Measurements from ENCODE around the gene USH1G.

USH1G gene

DNA sequence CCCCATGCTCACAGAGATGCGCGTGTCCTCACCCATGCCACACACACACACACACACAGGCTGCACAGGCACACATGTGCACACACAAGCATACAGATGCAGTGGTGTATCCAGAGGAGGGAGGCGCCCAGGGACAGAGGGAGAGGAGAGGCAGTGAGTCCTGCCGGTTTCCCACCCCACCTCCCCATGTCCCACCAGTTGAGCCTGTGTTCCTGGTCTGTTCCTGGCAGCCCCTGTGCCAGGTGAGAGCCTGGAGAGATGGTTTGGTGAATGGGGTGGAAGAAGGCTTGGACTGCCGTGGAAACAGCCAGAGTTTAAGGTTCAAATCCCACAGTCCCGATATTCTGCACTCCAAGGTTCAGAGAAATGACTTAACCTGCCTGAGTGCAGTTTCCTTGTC is 19.4 kb downstream of the USH1G start:
- DNase-seq (ENCODE audit: low read depth, low spot score) = no peak

DNA sequence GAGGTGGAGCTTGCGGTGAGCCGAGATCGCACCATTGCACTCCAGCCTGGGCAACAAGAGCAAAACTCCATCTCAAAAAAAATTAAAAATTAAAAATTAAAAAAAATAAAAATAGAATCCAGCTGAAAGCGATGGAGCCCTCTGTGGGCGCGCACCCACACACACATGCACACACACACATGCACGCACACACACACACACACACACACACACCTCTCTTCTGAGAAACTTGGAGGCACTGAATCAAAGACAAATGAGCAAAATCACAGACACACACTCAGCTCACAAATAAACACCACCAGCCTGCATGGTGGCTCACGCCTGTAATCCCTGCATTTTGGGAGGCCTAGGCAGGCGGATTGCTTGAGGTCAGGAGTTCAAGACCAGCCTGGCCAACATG is 20.0 kb downstream of the USH1G start:
- DNase-seq (ENCODE audit: low read depth, low spot score) = no peak

DNA sequence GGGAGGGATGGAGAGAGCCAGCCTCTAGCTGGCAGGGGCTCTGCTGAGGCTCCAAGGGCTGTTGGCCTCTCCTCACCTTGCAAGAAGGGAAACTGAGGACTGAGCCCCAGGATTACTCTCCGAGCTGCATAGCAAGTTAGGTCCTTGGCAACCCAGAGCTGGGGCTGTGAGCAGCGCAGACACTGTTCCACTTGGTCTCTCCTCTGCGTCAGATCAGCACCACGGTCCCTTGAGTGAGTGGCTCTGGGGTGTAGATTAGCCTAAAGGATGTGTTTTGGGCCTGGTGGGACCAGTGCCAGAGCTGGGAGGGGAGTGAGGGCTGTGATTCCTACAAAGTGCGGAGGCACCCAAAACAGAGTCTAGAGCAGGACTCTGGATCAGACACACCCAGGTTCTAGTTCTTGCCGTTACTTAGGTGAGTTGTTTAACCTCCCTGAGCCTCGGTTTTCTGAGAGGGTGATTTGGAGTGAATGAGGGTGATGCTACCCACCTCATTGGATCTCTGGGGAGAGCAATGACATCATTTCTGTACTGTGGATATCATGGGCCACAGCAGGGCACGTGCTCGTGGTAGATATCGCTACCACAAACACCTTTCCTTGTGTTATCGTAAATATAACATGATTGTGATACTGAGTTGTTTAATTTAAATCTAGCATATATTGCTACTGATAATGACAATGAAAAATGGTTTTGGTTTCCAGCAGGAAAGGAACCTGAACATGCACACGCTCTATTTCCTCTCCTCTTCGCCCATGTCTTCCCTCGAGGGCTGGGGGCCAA is 21.5 kb downstream of the USH1G start:
- no peak for DNase-seq (ENCODE audit: low read depth, low spot score)

DNA sequence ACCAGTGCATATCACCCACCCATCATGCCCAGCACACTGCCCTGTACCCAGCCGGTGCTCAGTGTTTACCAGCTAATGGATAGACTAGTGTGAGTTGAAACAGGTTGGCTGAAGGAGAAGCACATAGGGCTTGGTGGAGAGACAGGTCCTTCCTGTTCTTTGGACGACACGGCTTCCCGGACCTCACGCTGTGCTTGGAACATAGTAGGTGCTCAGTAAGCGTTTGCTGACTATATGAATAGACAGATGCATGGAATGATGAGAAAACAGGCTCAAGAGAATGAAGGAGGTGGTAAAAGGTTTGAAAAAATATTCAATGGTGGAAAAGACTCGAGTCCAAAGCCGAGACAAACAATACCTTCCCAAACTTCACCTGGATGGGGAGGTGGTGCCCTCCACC is 22.8 kb downstream of the USH1G start:
- no peak for DNase-seq (ENCODE audit: low read depth, low spot score)

DNA sequence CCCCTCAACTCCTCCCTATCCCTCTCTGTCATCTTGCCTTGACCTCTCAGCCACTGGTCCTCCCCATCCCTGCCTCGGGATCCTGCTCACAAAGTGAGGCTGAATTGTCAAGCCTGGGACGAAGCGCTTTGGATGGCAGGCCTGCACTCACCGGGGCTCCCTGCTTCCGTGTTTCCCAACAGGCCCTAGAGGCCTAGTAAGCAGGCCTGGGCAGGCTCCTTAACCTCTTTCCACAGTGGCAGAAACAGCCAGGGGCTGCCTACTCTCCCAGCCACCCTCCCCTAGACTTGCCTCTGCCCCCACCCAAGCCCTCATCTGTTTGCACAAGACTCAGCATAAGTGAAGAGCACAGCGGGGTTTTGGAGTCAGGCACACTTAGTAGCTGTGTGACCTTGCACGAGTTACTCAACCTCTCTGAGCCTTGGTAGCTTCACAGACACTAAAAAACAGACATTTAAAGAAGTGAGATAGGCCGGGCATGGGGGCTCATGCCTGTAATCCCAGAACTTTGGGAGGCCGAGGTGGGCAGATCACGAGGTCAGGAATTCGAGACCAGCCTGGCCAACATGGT is 24.6 kb downstream of the USH1G start:
- DNase-seq (ENCODE audit: low read depth, low spot score) = no peak

DNA sequence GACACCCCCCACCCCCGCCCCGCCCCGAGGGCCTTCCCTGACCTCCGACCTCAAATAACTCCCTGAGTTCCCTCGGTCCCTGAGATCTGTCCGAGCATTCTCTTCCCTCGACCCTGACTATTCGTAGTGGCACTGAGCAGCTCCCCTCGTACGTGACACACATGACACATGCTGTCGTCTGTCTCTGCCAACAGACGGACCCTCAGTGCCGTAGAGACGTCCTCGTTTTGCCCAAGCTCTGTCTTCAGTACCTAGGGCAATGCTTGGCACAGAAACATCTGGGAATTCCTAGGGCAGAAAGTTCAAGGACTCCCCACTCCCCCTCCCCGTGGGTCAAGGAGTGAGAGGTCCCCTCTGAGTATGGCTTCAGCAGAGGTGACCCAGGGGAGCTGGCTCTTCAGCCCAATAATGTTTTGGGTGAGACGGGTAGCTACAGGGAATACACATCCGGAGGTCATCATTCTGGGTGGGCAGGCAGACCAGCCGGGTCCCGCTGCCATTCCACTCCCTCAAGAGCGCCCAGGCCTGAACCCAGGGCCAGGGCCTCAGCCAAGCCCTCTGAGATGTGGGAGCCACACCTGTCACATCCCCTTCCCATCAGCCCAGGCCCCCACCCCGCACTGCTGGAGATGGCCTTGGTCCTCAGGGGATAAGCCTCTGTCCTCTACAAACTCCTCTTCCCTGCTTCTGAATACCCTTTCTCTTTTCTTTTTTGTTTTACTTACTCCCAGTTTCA is 29.0 kb downstream of the USH1G start:
- DNase-seq (ENCODE audit: low read depth, low spot score) = no peak

DNA sequence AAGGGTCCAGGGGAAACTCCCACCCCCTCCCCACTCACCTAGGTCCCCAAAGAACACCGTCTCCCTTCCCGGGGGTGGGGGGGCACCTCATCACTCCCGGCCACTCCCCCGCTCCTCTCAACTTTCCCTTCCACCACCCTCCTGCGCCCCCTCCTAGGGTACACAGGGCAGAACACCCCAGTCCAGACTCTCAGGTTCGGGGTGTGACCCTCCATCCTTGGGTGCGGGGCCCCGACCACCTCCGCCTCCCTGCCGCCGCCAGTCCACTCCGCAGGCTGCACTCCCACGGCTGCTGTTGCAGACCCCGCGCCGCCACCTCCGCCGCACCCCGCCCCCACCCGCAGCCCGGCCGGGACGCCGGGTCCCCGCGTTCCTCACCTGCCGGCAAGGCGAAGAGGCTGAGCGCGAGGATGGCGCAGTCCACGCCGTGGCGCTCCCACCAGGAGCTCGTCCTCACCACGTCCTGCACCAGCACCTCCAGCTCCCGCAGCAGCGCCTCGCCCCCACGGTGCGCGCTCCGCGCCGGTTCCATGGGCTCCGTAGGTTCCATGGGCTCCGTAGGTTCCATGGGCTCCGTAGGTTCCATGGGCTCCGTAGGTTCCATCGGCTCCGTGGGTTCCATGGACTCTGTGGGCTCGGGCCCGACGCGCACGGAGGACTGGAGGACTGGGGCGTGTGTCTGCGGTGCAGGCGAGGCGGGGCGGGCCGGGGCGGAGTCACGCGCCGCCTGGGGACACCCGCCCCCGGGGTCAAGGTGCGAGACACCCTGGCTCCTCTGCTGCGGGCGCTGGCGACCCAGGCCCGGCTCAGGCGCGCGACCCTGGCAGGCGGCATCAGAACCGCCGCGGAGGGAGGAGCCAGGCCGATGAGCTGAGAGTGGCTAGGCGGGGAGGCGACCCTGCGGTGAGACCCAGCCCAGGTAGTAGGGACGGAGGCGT is 29.8 kb downstream of the USH1G start, which contains the start of gene FADS6:
TSS of gene FADS6 (minus strand) at position 660 of the 938 bp plus-strand sequence. CDS start at position 622, 38 bp downstream.
- no peak for DNase-seq (ENCODE audit: low read depth, low spot score)

DNA sequence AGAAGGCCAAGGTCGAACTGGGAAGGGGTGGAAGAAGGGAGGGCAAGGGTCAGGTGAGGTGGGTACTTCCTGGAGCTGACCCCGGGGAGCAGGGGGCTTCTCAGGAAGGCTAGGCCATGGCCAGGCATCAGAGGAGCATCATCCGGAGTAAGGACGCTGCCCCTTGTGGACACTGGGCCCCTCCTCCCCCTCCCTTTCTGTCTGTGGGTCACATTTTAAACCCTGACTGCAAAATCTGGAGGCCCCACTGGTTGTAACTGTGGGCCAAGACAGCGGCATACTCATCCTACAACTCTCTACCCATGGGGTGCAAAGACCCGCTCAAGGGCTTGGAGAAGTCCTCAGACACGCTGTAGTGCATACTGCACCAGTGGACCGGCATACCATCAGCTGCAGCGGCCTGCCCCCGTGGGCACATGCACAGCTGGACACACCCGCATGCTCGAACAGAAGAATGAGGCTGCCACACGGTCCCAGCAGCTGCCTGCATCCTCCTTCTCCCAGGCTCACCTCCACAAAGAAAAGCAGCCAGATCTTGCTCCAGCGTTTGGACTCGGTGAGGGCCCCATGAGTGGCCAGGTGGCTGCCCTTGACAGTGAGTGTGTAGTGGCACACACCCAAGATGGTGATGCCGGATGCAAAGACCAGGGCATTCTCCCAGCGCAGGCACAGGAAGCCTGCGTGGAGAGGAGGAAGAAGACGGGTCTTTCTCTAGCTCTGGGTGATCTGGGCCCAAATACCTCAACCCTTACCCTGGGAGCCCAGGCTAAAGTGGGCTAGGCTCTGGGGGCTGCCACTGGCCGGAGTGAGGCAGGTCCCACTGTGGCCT is 30.8 kb downstream of the USH1G start:
- no peak for DNase-seq (ENCODE audit: low read depth, low spot score)

DNA sequence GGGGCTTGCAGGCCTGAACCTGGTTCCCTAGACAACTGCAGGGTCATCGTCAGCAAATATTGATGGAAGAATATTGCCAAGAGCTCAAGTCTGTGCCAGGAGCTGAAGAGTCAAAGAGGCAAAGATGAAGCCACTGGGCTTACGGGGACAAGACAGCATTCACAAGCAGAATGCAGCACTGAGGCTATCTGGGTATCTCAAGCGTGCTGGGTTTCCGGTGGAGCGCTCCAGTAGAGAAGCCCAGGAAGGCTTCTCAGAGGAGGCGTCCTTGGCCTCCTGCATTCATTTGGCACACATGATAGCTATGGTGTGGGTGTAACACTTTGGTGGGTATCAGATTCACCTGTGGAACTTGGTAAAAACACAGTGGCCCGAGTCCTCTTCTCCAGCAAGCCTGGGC is 32.5 kb downstream of the USH1G start:
- DNase-seq (ENCODE audit: low read depth, low spot score) = no peak

DNA sequence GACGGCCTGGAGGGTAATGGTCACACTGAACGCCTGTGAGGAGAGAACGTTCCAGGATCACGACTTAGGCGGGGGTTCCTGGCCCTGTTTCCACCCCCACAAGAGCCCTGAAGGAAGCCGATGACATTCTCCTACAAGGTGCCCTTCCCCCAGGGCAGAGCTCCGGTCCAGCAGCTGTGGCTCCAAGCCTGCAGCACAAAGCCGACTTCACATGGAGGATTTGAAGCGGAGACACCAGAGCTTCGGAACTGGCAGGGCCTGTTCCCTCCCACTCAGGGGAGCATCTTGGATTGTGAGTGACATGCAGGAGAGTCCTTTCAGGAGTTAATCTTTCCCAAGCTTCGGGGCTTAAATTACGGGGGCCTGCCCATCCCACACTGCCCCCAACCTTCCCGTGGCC is 34.6 kb downstream of the USH1G start:
- DNase-seq (ENCODE audit: low read depth, low spot score) = no peak

DNA sequence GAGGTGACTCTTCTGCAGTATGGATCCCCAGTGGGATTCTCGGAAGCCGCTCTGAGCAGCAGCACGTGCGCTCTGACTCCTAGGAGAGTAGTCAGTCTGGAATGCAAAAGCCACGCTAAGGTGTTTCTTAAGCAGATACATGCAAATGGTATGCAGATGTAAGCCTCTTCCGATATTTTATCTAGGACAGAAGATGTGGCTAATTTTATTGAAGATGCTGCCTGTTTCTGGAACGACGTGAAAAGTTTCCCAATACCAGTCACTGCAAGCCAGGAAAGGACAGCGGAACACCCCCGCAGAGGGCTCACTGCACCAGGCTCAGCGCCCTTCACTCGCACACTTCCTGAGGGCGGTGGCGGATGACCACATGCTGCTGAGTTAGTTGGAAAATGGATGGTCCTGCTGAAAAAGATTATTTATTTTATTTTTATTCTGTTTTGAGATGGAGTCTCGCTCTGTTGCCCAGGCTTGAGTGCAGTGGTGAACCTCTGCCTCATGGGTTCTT is 39.8 kb downstream of the USH1G start:
- no peak for DNase-seq (ENCODE audit: low read depth, low spot score)

DNA sequence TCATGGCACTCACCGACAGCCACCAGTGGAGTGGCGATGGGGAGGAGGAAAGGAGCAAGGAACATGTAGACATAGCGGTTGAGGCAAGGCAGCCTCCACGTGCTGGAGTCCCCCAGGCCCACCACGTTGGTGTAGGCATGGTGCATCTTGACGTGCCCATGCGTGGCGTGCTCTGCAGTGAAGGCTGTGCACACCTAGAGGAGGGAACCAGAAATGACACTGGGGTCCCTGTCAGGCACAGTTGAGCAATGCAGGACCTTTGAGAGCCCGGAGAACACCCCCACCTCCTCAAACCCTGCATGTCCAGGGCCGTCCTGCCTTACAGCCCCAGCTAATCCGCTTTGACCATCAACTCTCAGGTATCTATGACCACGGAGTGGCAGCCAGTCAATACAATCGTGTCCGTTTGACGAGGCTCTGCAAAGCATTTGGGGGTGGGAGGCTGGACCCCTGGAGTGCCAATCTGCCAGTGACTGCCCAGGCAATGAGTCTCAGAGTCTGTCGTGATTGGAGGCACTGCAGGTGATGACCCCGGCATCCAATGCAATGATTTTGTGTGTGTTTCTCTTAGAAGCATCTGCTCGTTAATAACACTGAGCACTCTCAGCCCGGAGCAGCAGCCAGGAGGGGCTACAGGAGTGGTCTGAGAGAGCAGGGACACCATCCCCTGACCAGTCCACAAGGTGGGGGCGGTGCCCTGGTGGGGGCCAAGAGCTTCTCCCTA is 40.4 kb downstream of the USH1G start:
- no peak for DNase-seq (ENCODE audit: low read depth, low spot score)

DNA sequence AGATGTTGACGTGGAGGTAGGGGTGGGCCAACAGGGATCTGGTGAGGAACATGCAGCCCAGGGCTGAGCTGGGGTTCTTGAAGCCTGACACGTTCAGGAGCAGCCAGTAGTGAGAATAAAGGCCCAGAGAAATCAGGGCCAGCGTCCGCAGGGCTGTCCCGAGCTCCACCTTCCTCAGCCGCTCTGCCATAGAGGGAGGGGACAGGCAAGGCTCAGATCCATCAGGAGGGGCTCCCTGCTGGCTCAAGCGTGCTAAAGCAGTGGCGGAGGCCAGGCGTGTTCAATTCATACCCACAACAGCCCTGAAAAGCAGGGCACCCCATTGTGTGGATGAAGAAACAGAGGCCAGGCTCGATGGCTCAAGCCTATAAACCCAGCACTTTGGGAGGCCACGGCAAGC is 42.0 kb downstream of the USH1G start:
- no peak for DNase-seq (ENCODE audit: low read depth, low spot score)

DNA sequence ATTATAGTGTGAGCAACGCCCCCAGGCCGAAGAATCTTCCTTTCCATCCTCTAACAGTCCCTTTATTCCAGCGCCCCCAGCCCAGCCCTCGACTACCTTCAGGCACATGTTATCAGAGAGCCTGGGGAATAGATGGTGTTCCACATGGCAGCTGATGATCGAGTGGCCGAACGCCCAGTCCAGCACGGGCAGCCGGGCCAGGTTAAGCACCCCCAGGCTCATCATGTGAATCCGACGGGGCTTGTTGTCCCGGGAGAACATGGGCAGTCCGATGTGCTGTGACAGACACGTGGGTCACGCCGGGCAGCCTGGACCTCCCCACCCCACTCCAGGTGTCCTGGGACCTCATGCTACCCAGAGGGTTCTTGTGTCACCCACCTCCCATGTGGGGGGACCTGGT is 43.7 kb downstream of the USH1G start:
- no peak for DNase-seq (ENCODE audit: low read depth, low spot score)

DNA sequence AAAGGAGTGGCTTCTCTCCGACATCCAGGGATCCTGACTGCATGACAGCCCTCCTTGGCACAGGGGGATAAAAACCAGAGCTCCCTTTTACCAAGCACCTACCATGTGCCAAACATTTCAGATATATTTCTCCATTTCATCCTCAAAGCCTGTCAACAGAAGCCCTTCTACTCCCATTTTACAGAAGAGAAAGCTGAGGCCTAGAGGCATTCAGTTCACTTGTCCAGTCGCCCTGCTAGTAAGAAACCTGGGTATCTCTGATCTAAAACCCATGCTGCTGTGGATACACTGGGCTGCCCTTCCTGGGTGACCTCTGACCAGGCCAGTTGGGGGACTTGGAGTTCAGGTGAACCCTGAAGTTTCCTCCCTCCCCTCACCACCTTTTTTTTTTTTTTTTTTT is 44.4 kb downstream of the USH1G start:
- DNase-seq (ENCODE audit: low read depth, low spot score) = no peak

DNA sequence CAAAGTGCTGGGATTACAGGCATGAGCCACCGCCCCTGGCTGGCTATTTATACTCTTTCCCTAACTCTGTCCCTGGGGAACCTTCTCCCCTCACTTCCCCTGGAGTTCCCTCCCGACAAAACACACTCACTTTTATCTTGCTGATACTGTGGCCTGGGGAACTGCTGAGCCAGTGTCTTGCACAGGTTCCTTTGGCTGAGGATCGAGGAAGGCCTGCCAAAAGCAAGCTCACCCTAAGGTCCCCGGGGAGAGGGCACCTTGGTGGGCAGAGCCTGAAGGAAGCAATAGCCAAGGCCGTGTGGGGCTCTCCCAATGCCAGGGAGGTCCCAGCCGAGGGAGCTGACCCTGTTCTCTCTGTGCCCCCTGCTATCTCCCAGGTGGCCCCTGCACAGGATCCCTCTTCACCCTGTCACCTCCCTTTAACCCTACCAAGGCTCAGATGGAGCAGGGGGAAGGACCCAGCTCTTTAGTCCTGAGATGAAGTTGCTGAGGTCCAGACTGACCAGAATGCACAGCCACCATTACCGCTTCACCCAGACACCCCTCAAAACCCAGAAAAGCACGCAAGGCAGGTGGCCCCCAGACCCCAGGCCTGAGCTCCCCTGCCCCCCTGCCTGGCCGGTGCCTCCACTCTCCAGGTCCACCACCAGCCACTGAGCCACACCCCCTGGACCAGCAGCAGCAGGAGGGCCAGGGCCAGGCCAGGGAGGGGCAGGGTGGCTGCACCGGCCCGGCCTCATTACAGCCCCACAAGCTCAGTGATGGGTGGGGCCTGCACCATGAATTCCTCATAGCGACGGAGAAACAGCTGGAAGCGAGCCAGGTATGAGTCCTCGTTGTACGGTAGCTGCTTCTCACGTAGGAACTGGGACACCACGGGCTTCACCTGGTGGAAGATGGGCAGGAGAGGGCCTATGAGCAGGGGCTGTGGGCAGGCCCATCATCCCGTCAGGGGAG is 45.2 kb downstream of the USH1G start:
- no peak for DNase-seq (ENCODE audit: low read depth, low spot score)

DNA sequence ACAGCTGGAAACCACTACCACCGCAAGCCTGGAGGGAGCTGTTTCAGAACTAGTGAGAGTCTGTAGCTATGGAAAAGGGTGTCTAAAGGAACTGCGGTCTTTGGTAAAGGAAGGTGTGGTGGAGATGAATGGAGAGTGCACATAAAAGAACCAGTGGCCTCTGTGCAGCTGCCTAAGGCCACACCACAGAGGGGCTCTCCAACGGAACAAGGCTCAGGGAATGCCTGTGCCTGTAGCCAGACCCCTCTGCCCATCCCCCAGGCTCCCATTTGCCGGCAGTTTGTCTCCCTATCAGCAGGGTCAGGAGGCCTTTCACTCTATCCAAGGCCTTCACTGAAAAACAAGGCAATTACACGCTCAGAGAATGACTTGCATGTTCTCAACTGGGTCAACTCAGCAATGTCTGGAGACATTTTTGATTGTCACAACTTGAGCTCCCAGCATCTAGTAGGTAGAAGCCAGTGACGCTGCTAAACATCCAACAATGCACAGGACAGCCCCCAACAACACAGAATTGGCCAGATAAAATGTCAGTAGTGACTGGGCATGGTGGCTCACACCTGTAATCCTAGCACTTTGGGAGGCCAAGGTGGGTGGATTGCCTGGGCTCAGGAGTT is 47.0 kb downstream of the USH1G start:
- no peak for DNase-seq (ENCODE audit: low read depth, low spot score)
